CD4-positive, alpha-beta memory T cell (primary cell): ENCODE measurements around the gene CACNA2D4. TPM values are rescaled to one million over a fixed set of nuclear protein-coding genes. Genes with fewer than 3 reads are reported as not detected.

Experiments used
- CTCF ChIA-PET: fragments of 350-600 bp; sonication (Branson Sonifier 250); formaldehyde crosslinking; loops from one replicate; lab custom pipeline; 2021; ENCODE audit warnings: inconsistent platforms; ENCODE audit not compliant: partially characterized antibody; lab: Charles Lee
- POLR2A ChIA-PET: fragments of 350-600 bp; sonication (Branson Sonifier 250); formaldehyde crosslinking; loops from one replicate; lab custom pipeline; 2021; ENCODE audit not compliant: partially characterized antibody; lab: Charles Lee
- DNase-seq, 5 donors: peaks; one replicate each; pipeline versions ENCODE4 v3.0.0 to v3.0.0-alpha.2; 2020 to 2022; ENCODE audit warnings: mixed read lengths in 1 of 5
- H3K27ac ChIP-seq: one replicate; pipeline ENCODE4 v1.7.0; 2013; ENCODE audit warnings: low read depth, low read length
- H3K27me3 ChIP-seq: 2 replicates; pipeline ENCODE4 v1.7.0; 2013; ENCODE audit warnings: mild to moderate bottlenecking, low read length, moderate library complexity; ENCODE audit not compliant: insufficient read depth
- H3K36me3 ChIP-seq: 2 replicates; pipeline ENCODE4 v1.7.0; 2013; ENCODE audit warnings: mild to moderate bottlenecking, low read length, moderate library complexity; ENCODE audit not compliant: insufficient read depth
- H3K4me1 ChIP-seq: 2 replicates; pipeline ENCODE4 v1.7.0; 2013; ENCODE audit warnings: mild to moderate bottlenecking, low read length, moderate library complexity; ENCODE audit not compliant: insufficient read depth
- H3K4me3 ChIP-seq, 2 donors: one replicate each; pipeline ENCODE4 v1.7.0; 2013; ENCODE audit warnings: low read length in 2 of 2, mild to moderate bottlenecking in 1 of 2
- H3K9me3 ChIP-seq, 2 donors: one replicate each; pipeline ENCODE4 v1.7.0; 2013; ENCODE audit warnings: low read length in 2 of 2, control low read depth in 1 of 2; ENCODE audit not compliant: control insufficient read depth in 1 of 2
- H3K27ac Mint-ChIP-seq, 7 donors: one replicate each; pipeline ENCODE4 v1.8.0; 2020 to 2021; ENCODE audit warnings: mixed read lengths in 7 of 7, mild to moderate bottlenecking in 6 of 7, inconsistent platforms in 3 of 7, moderate library complexity in 3 of 7
- H3K27me3 Mint-ChIP-seq, 2 donors: one replicate each; pipeline ENCODE4 v1.8.0; 2020 to 2021; ENCODE audit warnings: mixed read lengths in 2 of 2
- H3K36me3 Mint-ChIP-seq, 2 donors: one replicate each; pipeline ENCODE4 v1.8.0; 2020 to 2021; ENCODE audit warnings: mixed read lengths in 2 of 2, inconsistent platforms in 1 of 2, mild to moderate bottlenecking in 1 of 2
- H3K4me1 Mint-ChIP-seq, 4 donors: one replicate each; pipeline ENCODE4 v1.8.0; 2020 to 2021; ENCODE audit warnings: mixed read lengths in 4 of 4, mild to moderate bottlenecking in 1 of 4
- H3K4me3 Mint-ChIP-seq, 8 donors: one replicate each; pipeline ENCODE4 v1.8.0; 2020 to 2021; ENCODE audit warnings: mixed read lengths in 8 of 8, mild to moderate bottlenecking in 7 of 8, moderate library complexity in 6 of 8, inconsistent platforms in 3 of 8
- H3K9me3 Mint-ChIP-seq, 8 donors: one replicate each; pipeline ENCODE4 v1.8.0; 2020 to 2021; ENCODE audit warnings: mixed read lengths in 8 of 8, mild to moderate bottlenecking in 5 of 8, inconsistent platforms in 3 of 8, moderate library complexity in 1 of 8
- intact Hi-C: fragments of 100-400 bp; cut with micrococcal nuclease; formaldehyde crosslinking; loops from one replicate; pipeline ENCODE4 v1.15.1; 2023
- polyA plus RNA-seq, 2 donors: library from polyadenylated mRNA; unstranded; fragments of 300-500 nt; fragmentation: Illumina TruSeq; gene quantifications; one replicate each; pipeline ENCODE4 v1.2.3, GENCODE V29; 2021
- total RNA-seq, 2 experiments: library from RNA; stranded (reverse); gene quantifications; one replicate each; pipeline ENCODE4 v1.2.3, GENCODE V29; 2021

Gene CACNA2D4
- total and polyA plus RNA-seq, 4 experiments from 2014 or later = 12.4 to 19.2 (median 14.6) TPM

DNA sequence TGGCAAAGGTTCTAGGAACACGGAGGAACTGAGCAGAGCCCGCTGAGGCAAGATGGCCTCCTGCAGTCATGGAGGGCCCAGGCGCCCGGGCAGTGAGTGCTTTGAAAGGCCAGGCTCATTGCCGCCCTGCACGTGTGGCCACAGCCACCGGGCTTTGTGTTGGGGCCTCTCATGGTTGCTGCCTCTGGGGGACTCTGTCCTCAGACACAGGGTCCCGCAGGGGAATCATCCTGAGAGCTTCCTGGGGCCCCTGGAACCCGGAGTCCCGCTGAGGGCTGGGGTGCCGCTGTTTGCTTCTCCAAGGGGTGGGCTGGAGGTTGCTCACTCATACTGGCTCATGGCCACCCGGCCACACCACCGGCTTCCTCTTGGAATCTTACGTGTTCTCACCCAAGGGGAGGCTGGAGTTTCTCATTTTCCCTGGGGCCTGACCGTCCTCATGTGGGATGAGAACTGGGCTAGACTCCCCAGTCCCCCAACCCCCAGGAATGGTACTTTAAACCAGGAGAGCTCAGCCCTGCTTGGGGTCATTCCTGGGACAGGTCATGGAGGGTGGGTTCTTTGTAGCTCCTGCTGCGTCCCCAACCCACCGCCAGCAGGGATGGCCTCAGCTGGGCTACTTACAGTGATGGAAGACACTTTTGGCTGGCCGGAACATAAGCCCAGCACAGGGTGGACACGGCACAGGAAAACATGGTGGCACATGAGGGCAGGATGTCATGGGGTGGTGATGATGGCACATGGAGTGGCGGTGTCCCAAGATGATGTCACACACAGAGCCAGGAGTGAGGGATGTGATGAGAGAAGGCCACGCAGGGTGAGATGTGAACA lies 119.2 kb downstream of the CACNA2D4 start:
- Mint-ChIP-seq H3K27me3 (no peaks in the 10 kb centered on the region), H3K36me3 (peaks cover 0 to 2% of the 10 kb centered on the region in 2 donors), H3K9me3 (no peaks in the 10 kb centered on the region), H3K4me3 (peak overlapping the region in 1 of 8 donors; percentile 12), H3K27ac (peak overlapping the region in 3 of 7 donors; percentile 43 to 71 (median 69)), H3K4me1 (peaks cover 5 to 21% (median 10%) of the 10 kb centered on the region in 4 donors)
- H3K9me3 ChIP-seq = no peaks in the 10 kb centered on the region
- H3K27me3 ChIP-seq = no peaks in the 10 kb centered on the region
- H3K36me3 ChIP-seq = no peaks in the 10 kb centered on the region
- H3K4me1 ChIP-seq = peaks cover 5% of the 10 kb centered on the region
- H3K4me3 ChIP-seq = no peak overlapping the region
- no peak for DNase-seq
- intact Hi-C loops = loop anchor here (10.0 kb wide), 1 partner anchor 986 kb away; no protein-coding TSS in a partner anchor
- ChIA-PET CTCF (interaction anchor here (1.5 to 2.4 kb wide), 2 partner anchors 32 to 141 kb away, joined by 4 to 19 read pairs; no protein-coding TSS in a partner anchor), POLR2A (interaction anchor here (0.7 to 2.8 kb wide), 4 partner anchors 9 to 235 kb away, joined by 3 to 14 read pairs (median 7); no protein-coding TSS in a partner anchor)
- H3K27ac ChIP-seq = no peak overlapping the region

DNA sequence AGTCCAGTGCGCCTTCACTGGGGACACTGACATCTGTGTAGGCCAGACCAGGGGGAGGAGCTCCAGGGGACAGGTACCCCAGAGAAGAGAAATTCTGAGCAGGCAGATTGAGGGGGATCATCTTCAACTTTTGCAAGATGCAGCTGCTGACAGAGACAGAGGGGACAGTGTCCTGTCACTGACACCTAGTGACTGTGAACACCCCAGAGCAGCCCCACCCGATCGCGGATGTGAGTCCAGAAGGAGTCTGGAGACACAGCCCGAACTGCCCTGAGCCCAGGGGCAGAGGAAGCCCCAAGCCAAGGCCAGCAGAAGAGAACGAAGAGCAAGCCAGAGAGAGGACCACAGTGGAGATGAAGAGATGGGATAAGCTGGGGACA lies 119.8 kb downstream of the CACNA2D4 start:
- CTCF ChIA-PET = interaction anchor here (1.5 to 2.4 kb wide), 2 partner anchors 32 to 141 kb away, joined by 4 to 19 read pairs; no protein-coding TSS in a partner anchor
- Mint-ChIP-seq H3K4me3 (no peak overlapping the region), H3K27me3 (no peaks in the 10 kb centered on the region), H3K27ac (peak overlapping the region in 4 of 7 donors; percentile 3 to 71 (median 63)), H3K9me3 (no peaks in the 10 kb centered on the region), H3K36me3 (peaks cover 0 to 2% of the 10 kb centered on the region in 2 donors), H3K4me1 (peaks cover 5 to 20% (median 9%) of the 10 kb centered on the region in 4 donors)
- intact Hi-C loops = loop anchor here (10.0 kb wide), 1 partner anchor 986 kb away; no protein-coding TSS in a partner anchor
- no peak for DNase-seq
- Histone ChIP-seq H3K27ac (no peak overlapping the region), H3K27me3 (no peaks in the 10 kb centered on the region), H3K4me1 (peaks cover 5% of the 10 kb centered on the region), H3K9me3 (no peaks in the 10 kb centered on the region), H3K4me3 (no peak overlapping the region), H3K36me3 (no peaks in the 10 kb centered on the region)
- POLR2A ChIA-PET = interaction anchor here (1.3 to 2.8 kb wide), 3 partner anchors 10 to 236 kb away, joined by 3 to 14 read pairs (median 9); no protein-coding TSS in a partner anchor

DNA sequence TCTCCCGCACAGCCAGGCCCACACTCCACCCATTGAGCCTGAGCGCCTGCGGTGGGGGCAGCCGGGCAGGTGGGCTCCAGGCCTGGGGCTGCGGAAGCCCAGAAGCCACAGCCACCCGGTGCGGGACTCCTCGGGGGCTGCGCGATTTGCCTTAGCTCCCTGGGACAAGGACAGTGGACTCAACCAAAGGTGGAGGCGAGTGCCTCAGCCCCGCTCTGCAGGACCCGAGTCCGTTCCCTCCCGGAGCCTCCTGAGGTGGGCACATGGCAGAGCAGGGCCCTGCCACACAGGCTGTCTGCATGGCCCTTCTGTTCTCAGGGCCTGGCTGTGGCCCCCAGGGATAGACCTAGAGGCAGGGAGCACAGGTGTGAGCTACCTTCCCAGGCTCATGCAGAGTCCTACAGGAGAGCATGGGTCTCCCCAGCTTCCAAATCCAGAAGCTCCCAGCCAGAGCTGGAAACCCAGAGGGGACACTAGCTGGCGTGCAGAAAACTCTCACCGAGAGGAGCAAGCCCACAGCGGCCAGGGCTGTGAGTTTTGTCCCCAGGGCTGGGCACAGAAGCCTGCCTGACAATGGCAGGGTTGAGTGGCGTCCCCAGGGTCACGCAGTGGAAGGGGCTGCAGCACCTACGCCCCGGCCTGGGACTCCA lies 120.3 kb downstream of the CACNA2D4 start:
- peak overlapping the region in 4 of 7 donors; percentile 62 to 89 (median 68) for H3K27ac Mint-ChIP-seq
- CTCF ChIA-PET = interaction anchor here (1.5 to 2.4 kb wide), 2 partner anchors 33 to 142 kb away, joined by 4 to 19 read pairs; no protein-coding TSS in a partner anchor
- POLR2A ChIA-PET = interaction anchor here (1.3 to 2.8 kb wide), 3 partner anchors 10 to 237 kb away, joined by 3 to 14 read pairs (median 9); no protein-coding TSS in a partner anchor
- peak overlapping the region in 3 of 8 donors; percentile 21 to 64 (median 43) for H3K4me3 Mint-ChIP-seq
- Histone ChIP-seq H3K27me3 (no peaks in the 10 kb centered on the region), H3K36me3 (no peaks in the 10 kb centered on the region), H3K27ac (peak overlapping the region; percentile 82), H3K4me1 (peaks cover 5% of the 10 kb centered on the region), H3K4me3 (no peak overlapping the region), H3K9me3 (no peaks in the 10 kb centered on the region)
- no peaks in the 10 kb centered on the region for H3K9me3 Mint-ChIP-seq
- intact Hi-C loops = loop anchor here (10.0 kb wide), 1 partner anchor 987 kb away; no protein-coding TSS in a partner anchor
- H3K27me3 Mint-ChIP-seq = no peaks in the 10 kb centered on the region
- H3K4me1 Mint-ChIP-seq = peaks cover 5 to 20% (median 9%) of the 10 kb centered on the region in 4 donors
- no peak for DNase-seq
- H3K36me3 Mint-ChIP-seq = peaks cover 0 to 2% of the 10 kb centered on the region in 2 donors

DNA sequence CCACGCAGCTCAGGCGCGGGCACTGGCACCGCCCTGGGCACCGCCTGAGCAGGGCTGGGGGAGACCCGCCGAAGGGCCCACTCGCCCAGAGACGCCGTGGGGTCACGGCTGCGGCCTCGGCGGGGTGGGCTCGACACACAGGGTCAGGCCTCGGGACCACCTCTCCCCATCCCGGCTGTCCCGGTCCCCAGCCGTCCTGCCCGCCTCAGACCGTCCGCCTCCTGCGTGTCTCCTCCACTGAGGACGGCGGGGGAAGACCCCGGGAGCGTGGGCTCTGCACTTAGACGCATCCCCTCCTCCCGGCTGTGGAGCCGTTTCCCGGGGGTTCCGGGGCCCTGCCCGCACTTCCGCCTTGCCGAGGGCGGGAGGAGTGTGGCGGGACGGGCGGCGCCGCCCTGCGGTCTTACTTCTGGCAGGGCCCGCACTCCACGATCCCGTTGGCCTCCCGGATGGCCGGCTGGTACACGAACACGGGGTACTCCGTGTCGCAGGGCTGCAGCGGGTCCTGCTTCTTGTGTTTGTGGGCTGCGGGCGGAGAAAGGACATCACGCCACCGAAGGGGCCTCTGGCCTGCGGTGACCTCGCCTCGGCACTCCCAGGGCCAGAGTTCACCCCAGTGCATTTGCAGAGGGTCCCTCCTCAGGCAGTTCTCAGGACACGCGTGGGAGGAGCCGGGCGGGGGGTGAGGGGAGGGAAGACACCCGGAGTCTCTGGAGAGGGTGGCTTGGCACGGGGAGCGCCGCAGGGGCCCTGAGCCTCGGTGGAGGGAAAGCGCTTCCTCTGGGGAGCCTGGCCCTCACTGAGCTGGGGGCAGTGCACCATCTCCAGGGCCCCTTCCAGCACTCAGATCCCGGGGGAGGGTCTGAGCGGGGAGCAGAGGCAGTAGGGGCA lies 121.2 kb downstream of the CACNA2D4 start:
- H3K27ac ChIP-seq = peak overlapping the region; percentile 82
- H3K27ac Mint-ChIP-seq = peak overlapping the region; percentile 53 to 85 (median 70)
- intact Hi-C loops = loop anchor here (10.0 kb wide), 1 partner anchor 988 kb away; no protein-coding TSS in a partner anchor
- H3K4me1 ChIP-seq = peaks cover 5% of the 10 kb centered on the region
- H3K4me1 Mint-ChIP-seq = peaks cover 5 to 20% (median 9%) of the 10 kb centered on the region in 4 donors
- H3K36me3 ChIP-seq = no peaks in the 10 kb centered on the region
- H3K4me3 Mint-ChIP-seq = peak overlapping the region; percentile 68 to 92 (median 78)
- H3K27me3 ChIP-seq = no peaks in the 10 kb centered on the region
- H3K9me3 Mint-ChIP-seq = no peaks in the 10 kb centered on the region
- H3K27me3 Mint-ChIP-seq = no peaks in the 10 kb centered on the region
- CTCF ChIA-PET = interaction anchor here (2.4 to 16.4 kb wide), 3 partner anchors 143 kb away, joined by 19 to 612 read pairs (median 235); no protein-coding TSS in a partner anchor
- H3K36me3 Mint-ChIP-seq = peaks cover 0 to 2% of the 10 kb centered on the region in 2 donors
- POLR2A ChIA-PET = interaction anchor here (0.5 to 2.9 kb wide), 10 partner anchors 8 to 207 kb away, joined by 3 to 59 read pairs (median 7); partner anchors contain the start of genes ADIPOR2 and DCP1B
- H3K9me3 ChIP-seq = no peaks in the 10 kb centered on the region
- peak overlapping the region; percentile 38 to 96 for H3K4me3 ChIP-seq
- peak; percentile 40 to 74 (median 48) for DNase-seq

DNA sequence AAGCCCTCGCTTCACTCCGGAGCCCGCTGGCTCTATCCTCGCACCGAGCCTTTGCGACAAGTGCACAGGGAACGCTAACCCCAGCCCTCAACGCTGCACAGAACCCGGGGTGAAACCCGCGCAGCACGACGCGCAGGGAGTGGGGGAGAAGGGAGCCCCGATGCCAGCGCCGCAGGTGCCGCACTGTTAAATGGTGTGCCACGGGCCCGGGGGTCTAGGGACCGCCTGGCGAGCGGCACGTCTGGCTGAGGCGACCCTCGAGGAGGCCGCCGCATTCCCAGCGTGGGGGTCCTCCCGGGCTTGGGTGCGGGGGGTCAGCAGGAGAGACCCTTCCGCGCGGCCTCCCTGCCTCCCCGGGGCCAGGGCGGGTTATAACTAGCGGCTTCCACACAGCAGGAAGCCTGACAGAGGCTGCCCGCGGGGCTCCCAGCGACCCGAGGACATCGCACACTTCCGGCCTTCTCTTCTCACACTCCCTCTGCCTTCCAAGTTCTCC lies 121.9 kb downstream of the CACNA2D4 start:
- Mint-ChIP-seq H3K9me3 (peaks cover 0 to 1% (median 0%) of the 10 kb centered on the region in 8 donors), H3K36me3 (peaks cover 0 to 2% of the 10 kb centered on the region in 2 donors), H3K27me3 (no peaks in the 10 kb centered on the region), H3K4me3 (peak overlapping the region; percentile 91 to 96 (median 92)), H3K4me1 (peaks cover 9 to 26% (median 16%) of the 10 kb centered on the region in 4 donors), H3K27ac (peak overlapping the region; percentile 89 to 98 (median 92))
- Histone ChIP-seq H3K27ac (peak overlapping the region; percentile 82), H3K27me3 (no peaks in the 10 kb centered on the region), H3K9me3 (no peaks in the 10 kb centered on the region), H3K36me3 (no peaks in the 10 kb centered on the region), H3K4me3 (peak overlapping the region; percentile 38 to 96), H3K4me1 (peaks cover 9% of the 10 kb centered on the region)
- ChIA-PET CTCF (interaction anchor here (2.1 to 16.4 kb wide), 3 partner anchors 143 to 238 kb away, joined by 7 to 612 read pairs (median 235); no protein-coding TSS in a partner anchor), POLR2A (interaction anchor here (0.5 to 2.9 kb wide), 9 partner anchors 8 to 208 kb away, joined by 3 to 59 read pairs (median 5); partner anchors contain the start of genes ADIPOR2 and DCP1B)
- peak; percentile 45 to 67 (median 48) for DNase-seq
- intact Hi-C loops = loop anchor here (1.0 to 10.0 kb wide), 7 partner anchors 8 to 988 kb away; partner anchors contain the start of gene DCP1B
